ENCODE data around the gene AKAP1. TPM values are rescaled to one million over a fixed set of nuclear protein-coding genes. Genes with fewer than 3 reads are reported as not detected.

AKAP1 gene
- polyA plus RNA-seq, 1 donor from 2014 or later = 38.7 TPM

DNA sequence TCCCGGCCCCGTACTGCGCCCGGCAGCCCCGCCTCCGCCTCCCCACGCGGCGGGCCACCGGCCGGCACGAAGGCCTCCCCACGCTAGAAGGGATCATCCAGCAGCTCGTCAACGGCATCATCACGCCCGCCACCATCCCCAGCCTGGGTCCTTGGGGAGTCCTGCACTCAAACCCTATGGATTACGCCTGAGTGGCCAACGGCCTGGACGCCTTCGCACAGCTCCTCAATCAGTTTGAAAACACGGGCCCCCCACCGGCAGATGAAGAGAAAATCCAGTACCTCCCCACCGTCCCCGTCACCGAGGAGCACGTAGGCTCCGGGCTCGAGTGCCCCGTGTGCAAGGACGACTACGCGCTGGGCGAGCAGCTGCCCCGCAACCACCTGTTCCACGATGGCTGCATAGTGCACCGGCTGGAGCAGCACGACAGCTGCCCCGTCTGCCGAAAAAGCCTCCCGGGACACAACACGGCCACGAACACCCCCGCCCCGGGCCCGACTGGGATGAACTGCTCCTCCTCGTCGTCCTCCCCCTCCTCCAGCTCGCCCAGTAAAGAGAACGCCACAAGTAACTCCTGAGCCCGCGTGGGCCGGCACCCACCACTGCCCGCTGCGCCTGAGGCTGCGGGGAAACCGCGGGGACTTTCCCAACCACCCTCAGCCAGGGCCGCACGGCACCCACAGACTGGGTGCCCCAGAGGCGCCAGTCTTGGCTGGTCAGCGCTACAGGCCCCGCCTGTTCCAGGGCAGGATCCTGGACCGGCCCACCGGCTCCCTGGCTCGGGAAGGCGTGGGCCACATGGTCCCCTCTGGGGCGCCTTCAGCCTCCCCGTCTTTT lies 39.0 kb upstream of the AKAP1 start:
- Histone ChIP-seq H3K27me3 (ENCODE audit: insufficient read depth, low read depth, low read length) (no peaks in the 10 kb centered on the region), H4K20me1 (ENCODE audit: insufficient read depth) (no peaks in the 10 kb centered on the region), H2AFZ (ENCODE audit: low read depth, low read length) (no peak overlapping the region), H3K4me2 (ENCODE audit: low read length) (no peak overlapping the region), H3K9me3 (ENCODE audit: low read length) (no peaks in the 10 kb centered on the region), H3K4me3 (ENCODE audit: low read length) (no peak overlapping the region), H3K27ac (ENCODE audit: low read length) (no peak overlapping the region), H3K79me2 (replicated peaks; ENCODE audit: insufficient read depth, low read length) (no peaks in the 10 kb centered on the region), H3K9ac (ENCODE audit: low read length) (no peak overlapping the region), H3K9me2 (ENCODE audit: insufficient read depth, low read length) (no peaks in the 10 kb centered on the region), H3F3A (ENCODE audit: insufficient read depth, low read length, poor library complexity, severe bottlenecking) (no peaks in the 10 kb centered on the region), H3K36me3 (ENCODE audit: insufficient read depth, low read length) (no peaks in the 10 kb centered on the region)
- no peak for TF ChIP-seq EZH2 (IDR thresholded peaks at IDR 0.05; ENCODE audit: borderline replicate concordance, insufficient read depth, low read length, poor library complexity, severe bottlenecking)
- TF ChIP-seq, protein P1, sequence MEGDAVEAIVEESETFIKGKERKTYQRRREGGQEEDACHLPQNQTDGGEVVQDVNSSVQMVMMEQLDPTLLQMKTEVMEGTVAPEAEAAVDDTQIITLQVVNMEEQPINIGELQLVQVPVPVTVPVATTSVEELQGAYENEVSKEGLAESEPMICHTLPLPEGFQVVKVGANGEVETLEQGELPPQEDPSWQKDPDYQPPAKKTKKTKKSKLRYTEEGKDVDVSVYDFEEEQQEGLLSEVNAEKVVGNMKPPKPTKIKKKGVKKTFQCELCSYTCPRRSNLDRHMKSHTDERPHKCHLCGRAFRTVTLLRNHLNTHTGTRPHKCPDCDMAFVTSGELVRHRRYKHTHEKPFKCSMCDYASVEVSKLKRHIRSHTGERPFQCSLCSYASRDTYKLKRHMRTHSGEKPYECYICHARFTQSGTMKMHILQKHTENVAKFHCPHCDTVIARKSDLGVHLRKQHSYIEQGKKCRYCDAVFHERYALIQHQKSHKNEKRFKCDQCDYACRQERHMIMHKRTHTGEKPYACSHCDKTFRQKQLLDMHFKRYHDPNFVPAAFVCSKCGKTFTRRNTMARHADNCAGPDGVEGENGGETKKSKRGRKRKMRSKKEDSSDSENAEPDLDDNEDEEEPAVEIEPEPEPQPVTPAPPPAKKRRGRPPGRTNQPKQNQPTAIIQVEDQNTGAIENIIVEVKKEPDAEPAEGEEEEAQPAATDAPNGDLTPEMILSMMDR (IDR thresholded peaks at IDR 0.05; ENCODE audit: poor library complexity, severe bottlenecking) = no peak
- TF ChIP-seq EP300 (conservative IDR thresholded peaks at IDR 0.05; ENCODE audit: poor library complexity, severe bottlenecking) = no peak
- TF ChIP-seq RAD21 (conservative IDR thresholded peaks at IDR 0.05) = no peak

DNA sequence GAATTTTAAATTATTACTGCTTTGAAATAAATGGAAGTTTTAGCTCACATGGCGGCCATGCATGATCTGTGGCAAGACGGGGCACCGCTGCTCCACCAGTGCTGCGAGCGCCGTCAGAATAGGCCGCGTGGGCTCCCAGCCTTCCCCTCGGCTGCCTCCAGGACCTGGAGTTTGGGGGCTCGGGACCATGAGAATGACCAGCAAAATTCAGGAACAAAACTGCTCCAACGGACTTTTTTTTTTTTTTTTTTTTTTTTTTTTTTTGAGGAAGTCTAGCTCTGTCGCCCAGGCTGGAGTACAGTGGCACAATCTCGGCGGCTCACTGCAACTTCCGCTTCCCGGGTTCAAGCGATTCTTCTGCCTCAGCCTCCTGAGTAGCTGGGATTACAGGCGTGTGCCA lies 38.3 kb upstream of the AKAP1 start:
- H3K4me2 ChIP-seq (ENCODE audit: low read length) = no peak overlapping the region
- H3K9me2 ChIP-seq (ENCODE audit: insufficient read depth, low read length) = no peaks in the 10 kb centered on the region
- no peaks in the 10 kb centered on the region for H3F3A ChIP-seq (ENCODE audit: insufficient read depth, low read length, poor library complexity, severe bottlenecking)
- no peak overlapping the region for H3K4me3 ChIP-seq (ENCODE audit: low read length)
- no peaks in the 10 kb centered on the region for H4K20me1 ChIP-seq (ENCODE audit: insufficient read depth)
- H3K36me3 ChIP-seq (ENCODE audit: insufficient read depth, low read length) = no peaks in the 10 kb centered on the region
- H3K27ac ChIP-seq (ENCODE audit: low read length) = no peak overlapping the region
- no peaks in the 10 kb centered on the region for H3K9me3 ChIP-seq (ENCODE audit: low read length)
- no peak for TF ChIP-seq RAD21 (conservative IDR thresholded peaks at IDR 0.05)
- TF ChIP-seq EZH2 (IDR thresholded peaks at IDR 0.05; ENCODE audit: borderline replicate concordance, insufficient read depth, low read length, poor library complexity, severe bottlenecking) = no peak
- TF ChIP-seq EP300 (conservative IDR thresholded peaks at IDR 0.05; ENCODE audit: poor library complexity, severe bottlenecking) = no peak
- TF ChIP-seq POLR2AphosphoS5 (IDR thresholded peaks at IDR 0.05) = no peak
- TF ChIP-seq, protein P1 (IDR thresholded peaks at IDR 0.05; ENCODE audit: poor library complexity, severe bottlenecking) = no peak
- TF ChIP-seq, protein P2, sequence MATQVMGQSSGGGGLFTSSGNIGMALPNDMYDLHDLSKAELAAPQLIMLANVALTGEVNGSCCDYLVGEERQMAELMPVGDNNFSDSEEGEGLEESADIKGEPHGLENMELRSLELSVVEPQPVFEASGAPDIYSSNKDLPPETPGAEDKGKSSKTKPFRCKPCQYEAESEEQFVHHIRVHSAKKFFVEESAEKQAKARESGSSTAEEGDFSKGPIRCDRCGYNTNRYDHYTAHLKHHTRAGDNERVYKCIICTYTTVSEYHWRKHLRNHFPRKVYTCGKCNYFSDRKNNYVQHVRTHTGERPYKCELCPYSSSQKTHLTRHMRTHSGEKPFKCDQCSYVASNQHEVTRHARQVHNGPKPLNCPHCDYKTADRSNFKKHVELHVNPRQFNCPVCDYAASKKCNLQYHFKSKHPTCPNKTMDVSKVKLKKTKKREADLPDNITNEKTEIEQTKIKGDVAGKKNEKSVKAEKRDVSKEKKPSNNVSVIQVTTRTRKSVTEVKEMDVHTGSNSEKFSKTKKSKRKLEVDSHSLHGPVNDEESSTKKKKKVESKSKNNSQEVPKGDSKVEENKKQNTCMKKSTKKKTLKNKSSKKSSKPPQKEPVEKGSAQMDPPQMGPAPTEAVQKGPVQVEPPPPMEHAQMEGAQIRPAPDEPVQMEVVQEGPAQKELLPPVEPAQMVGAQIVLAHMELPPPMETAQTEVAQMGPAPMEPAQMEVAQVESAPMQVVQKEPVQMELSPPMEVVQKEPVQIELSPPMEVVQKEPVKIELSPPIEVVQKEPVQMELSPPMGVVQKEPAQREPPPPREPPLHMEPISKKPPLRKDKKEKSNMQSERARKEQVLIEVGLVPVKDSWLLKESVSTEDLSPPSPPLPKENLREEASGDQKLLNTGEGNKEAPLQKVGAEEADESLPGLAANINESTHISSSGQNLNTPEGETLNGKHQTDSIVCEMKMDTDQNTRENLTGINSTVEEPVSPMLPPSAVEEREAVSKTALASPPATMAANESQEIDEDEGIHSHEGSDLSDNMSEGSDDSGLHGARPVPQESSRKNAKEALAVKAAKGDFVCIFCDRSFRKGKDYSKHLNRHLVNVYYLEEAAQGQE (IDR thresholded peaks at IDR 0.05; ENCODE audit: borderline replicate concordance) = no peak
- no peak for TF ChIP-seq SMC3 (conservative IDR thresholded peaks at IDR 0.05; ENCODE audit: poor library complexity)
- TF ChIP-seq TAF1 (IDR thresholded peaks at IDR 0.05; ENCODE audit: low read depth) = no peak
- no peak for TF ChIP-seq MXI1 (conservative IDR thresholded peaks at IDR 0.05; ENCODE audit: poor library complexity, severe bottlenecking)
- H3K9ac ChIP-seq (ENCODE audit: low read length) = no peak overlapping the region
- H2AFZ ChIP-seq (ENCODE audit: low read depth, low read length) = no peak overlapping the region
- no peaks in the 10 kb centered on the region for H3K79me2 ChIP-seq (replicated peaks; ENCODE audit: insufficient read depth, low read length)
- H3K27me3 ChIP-seq (ENCODE audit: insufficient read depth, low read depth, low read length) = no peaks in the 10 kb centered on the region
